Measurements from ENCODE around the gene HYPK. TPM values are rescaled to one million over a fixed set of nuclear protein-coding genes. Genes with fewer than 3 reads are reported as not detected.

Gene HYPK, protein sequence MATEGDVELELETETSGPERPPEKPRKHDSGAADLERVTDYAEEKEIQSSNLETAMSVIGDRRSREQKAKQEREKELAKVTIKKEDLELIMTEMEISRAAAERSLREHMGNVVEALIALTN
- 8.5 and 10.3 TPM in 2 replicates for total RNA-seq

DNA sequence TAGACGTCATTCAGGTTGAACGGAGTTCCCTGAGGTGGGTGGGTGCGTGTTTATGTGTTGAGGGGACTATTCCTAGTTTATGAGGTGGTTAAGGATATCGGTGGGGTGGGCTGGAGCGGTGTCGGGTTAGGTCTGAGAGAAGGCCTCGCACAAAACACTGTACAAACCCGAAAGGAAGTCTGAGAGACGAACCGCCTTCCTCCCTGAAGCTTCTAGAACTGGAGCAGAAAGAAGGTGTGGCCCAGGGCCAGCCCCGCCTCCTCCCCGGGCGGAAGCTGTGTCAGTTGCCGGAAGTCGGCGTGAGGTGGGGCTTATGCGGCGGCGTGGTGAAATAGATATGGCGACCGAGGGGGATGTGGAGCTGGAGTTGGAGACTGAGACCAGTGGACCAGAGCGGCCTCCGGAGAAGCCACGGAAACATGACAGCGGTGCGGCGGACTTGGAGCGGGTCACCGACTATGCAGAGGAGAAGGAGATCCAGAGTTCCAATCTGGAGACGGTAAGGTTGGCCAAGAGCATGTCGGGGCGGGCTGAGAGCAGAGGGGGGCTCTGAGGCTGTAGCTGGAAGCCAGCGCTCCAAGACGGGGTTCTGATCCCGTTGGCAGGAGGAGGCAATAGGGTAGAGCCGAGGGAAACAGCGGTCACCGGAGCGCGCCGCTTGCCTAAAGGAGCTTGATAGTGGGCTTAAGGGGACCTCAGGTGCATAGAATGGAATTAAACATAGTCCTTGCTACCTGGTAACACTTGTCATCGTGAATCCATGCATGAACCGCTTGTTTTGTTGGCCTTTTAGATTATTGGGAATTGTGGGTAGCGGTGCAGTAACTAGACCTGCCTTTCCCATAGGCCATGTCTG lies at the start of gene HYPK:
Gene HYPK (plus strand): TSS at position 314 of the 856 bp plus-strand sequence. CDS start 24 bp downstream, at position 338.

DNA sequence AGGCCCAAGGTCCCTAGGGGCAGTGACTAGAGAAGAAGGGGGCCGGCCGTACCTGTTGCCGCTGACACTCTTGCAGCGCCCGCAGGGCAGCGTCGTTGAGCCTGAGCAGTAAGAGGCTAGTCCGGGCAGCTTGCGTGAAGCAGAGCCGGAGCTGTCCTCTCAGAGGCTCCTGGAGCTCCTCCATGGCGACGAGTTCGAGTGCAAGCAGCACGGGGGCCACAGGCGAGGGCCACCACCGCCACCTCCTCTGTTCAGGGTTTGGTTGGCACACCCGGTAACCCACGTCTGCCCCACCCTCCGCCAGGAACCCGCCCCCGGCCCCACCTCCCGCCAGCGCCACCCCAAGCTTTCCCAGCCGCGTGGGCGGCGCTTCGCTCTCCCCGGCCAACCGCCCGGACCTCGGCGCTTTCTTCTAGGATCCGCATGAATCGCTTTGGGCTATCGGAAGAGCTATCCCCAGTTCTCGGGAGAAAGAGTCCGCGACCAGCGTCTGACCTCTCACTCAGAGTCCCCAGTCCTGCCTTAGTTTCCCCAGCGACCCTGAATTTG lies 23.6 kb upstream of the HYPK start, which contains the start of gene ELL3:
Gene ELL3 (minus strand): TSS at position 249 of the 549 bp plus-strand sequence. CDS start 65 bp downstream, at position 184.

DNA sequence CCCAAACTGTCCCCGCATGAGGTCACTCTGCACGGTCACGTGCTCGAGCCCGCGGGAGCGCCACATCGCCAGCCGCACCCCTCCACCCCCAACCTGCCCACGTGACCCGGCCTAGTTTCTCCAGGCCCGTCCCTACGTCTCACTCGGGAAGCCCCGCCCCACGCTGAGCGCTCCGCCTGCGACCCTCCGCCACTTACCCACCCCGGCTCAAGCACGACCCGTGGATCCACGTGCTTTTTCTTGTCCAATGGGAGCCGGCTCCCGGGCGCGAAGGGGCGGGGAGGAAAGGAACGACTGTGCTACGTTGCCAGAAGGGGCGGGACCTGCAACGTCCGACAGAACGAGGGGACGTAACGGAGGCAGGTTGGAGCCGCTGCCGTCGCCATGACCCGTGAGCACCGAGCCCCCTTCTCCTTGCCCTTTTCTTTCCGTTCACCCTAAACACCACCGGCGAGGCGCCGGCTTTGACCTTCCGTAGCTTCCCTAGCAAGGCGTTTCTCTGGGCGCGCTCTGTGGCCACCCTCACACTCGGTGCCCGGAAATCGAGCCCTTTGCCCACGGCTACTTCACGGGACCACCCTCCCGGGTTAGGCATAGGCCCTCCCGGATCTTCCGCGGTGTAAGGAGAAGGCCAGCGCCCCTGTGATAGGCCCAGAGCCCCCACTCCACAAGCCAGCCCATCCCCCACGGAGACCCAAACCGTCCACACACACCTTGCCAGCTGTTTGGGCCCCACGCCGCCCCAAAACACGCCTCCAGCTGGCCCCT lies 8.2 kb upstream of the HYPK start, which contains the start of gene SERF2:
Gene SERF2 (plus strand): TSS at position 328 of the 768 bp plus-strand sequence. CDS start 57 bp downstream, at position 385.

DNA sequence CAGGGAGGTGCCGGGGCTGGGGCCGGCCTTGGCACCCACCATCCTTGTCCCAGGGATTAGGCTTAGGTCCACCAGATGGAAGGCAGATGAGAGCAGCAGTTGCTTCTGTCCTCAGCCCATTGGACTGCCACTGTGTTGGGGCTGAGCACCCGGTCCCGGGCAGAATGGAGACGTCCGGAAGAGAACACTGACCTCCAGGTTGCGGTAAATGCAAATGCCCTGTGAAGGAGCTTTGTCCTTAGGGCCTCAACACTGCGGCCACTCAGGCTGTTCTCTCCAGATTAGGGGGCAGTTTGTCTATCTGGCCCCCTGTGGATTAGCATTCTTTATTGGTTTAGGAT lies 484 bp upstream of the HYPK start, which contains the start of gene SERINC4:
Gene SERINC4 (minus strand): TSS at position 276 of the 341 bp plus-strand sequence. CDS start 234 bp downstream, at position 42.

DNA sequence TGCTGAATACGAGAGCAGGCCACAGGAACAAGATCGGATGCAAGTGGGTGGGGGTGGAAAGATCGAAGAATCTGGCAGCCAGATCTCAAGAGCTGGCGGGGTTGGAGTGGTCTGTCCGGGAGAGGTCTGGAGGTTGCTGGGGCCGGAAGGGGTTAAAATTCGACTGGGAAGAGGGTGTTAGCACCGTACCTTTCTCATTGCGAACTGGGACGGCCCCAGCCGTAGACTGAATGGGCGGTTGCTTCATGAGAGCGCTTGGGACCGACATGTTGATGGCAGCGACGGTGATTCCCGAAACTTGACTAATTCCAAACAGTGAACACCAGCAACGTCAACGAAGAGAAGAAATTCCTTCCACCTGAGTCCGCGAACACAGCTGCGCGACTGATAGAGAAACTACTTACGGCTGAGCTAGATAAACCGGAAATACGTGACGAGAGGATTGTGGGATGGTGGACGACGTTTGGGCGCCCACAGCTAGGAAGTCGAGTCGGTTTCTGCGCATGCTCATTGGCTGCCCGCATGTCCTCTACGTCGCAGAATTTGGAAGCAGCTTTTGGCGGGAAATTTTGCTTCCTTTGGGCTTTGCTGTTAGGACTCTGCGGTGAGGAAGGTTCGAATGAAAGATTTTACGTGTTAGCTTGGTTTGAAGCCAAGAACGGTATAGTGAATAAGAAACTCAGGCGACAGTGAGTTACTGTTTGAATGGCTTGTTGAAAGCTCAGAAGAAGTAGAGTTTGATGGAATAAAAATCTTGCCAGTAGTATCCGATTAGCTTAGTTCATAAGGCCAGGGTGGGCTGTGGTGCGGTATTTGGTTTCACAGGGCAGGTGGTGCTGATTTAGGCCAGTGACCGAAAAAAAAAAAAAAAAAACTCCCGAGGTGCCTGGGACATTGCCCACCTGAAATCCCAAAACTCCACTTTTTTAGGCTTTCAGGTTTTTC lies 24.2 kb downstream of the HYPK start, which contains the start of gene MFAP1:
Gene MFAP1 (minus strand): TSS at position 389 of the 945 bp plus-strand sequence. CDS start 121 bp downstream, at position 268.

DNA sequence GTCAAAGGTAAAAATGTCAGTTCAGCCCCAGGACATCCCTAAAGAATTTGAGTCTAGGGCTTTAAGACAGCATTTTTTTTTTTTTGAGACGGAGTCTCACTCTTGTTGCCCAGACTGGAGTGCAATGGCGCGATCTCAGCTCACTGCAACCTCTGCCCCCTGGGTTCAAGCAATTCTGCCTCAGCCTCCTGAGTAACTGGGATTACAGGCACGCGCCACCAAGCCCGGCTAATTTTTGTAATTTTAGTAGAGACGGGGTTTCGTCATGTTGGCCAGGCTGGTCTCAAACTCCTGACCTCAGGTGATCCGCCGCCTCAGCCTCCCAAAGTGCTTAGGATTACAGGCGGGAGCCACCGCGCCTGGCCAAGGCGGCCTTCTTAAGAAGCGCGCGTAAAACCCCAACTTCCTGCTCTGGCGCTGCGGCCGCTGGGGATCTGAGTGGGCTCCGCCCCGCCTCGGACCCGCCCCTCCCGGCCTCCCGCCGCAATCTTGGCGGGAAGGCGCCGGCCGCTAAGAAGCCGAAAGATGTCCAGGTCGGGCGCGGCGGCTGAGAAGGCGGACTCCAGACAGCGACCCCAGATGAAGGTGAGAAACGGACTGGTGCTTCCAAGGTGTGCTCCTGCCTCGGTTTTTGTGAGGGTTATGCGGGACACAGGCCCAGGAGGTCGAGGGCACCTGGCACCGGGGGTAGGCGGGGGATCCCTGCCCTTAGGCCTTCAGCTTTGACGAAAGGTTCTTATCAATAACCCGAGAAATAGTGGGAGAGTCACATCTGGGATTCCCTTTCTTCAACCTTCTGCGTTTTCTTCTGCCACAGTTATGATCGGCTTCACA lies 26.3 kb downstream of the HYPK start, which contains the start of gene WDR76:
Gene WDR76 (plus strand): TSS at position 495 of the 834 bp plus-strand sequence. CDS start 31 bp downstream, at position 526.

Other genes with a start within 250 kb of the HYPK start
- gene PPIP5K1, start 210.4 kb upstream of the HYPK start, total RNA-seq: 8.7 and 14.7 TPM in 2 replicates
- not detected in 2 replicates for gene CKMT1B, start 206.6 kb upstream of the HYPK start, total RNA-seq
- gene STRC, start 181.8 kb upstream of the HYPK start, total RNA-seq: not detected in 2 replicates
- gene CATSPER2, start 151.8 kb upstream of the HYPK start, total RNA-seq: 0.37 and 0.43 TPM in 2 replicates
- gene CKMT1A, start 106.7 kb upstream of the HYPK start, total RNA-seq: 0.18 TPM in 1 of 2 replicates, not detected in the other
- gene PDIA3, start 54.2 kb upstream of the HYPK start, total RNA-seq: 135 and 192 TPM in 2 replicates
- 3.9 and 6.8 TPM in 2 replicates for gene ELL3, start 23.6 kb upstream of the HYPK start, total RNA-seq
- 448 and 573 TPM in 2 replicates for gene SERF2, start 8.3 kb upstream of the HYPK start, total RNA-seq
- gene SERINC4, start 379 bp upstream of the HYPK start, total RNA-seq: 0.09 TPM in 1 of 2 replicates, not detected in the other
- gene MFAP1, start 24.1 kb downstream of the HYPK start, total RNA-seq: 24.9 and 31.7 TPM in 2 replicates
- gene WDR76, start 26.4 kb downstream of the HYPK start, total RNA-seq: 2.7 and 2.8 TPM in 2 replicates

Measured in smooth muscle cell of bladder (primary cell).